ENCODE results near the gene HIP1. TPM values are rescaled to one million over a fixed set of nuclear protein-coding genes. Genes with fewer than 3 reads are reported as not detected.

HIP1 gene
- total and polyA plus RNA-seq, 9 of the 15 experiments (the other 6 are each of a cell fraction or from before 2014, with no cell fraction given): 2.4 to 13.7 (median 9.5) TPM

DNA sequence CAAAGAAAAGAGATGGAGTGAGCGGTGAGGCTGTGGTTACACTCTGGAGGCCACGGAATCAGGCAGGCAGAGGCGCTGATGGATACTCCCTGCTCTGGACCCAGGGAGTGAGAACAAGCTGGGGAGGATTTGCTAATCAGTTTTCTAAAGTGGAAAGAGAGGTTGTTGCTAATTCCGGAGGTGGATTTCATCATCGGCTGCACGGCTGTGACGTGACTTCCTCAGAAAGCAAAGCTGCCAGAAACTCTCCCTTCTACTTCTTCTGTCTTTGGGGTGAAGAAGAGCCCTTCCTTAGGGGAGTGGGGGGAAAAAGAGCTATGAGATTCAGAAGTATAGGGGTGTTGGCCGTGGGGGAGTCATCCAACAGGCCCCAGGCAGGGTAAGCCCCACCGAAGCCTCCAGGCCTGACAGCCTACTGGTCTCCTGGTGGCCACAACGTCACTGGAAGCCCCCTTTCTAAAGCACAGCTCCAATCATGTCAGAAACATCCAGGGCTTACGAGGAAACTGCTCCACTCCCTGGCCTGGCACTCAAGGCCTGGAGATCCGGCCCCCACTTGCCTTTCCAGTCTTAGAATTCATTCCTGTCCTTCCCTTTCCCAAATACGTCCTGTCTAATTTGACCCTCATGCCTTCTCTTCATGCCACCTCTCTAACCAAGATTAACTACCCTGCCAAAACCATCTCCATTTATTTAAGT lies 114.5 kb downstream of the HIP1 start (continued):
- TF ChIP-seq, protein P1, sequence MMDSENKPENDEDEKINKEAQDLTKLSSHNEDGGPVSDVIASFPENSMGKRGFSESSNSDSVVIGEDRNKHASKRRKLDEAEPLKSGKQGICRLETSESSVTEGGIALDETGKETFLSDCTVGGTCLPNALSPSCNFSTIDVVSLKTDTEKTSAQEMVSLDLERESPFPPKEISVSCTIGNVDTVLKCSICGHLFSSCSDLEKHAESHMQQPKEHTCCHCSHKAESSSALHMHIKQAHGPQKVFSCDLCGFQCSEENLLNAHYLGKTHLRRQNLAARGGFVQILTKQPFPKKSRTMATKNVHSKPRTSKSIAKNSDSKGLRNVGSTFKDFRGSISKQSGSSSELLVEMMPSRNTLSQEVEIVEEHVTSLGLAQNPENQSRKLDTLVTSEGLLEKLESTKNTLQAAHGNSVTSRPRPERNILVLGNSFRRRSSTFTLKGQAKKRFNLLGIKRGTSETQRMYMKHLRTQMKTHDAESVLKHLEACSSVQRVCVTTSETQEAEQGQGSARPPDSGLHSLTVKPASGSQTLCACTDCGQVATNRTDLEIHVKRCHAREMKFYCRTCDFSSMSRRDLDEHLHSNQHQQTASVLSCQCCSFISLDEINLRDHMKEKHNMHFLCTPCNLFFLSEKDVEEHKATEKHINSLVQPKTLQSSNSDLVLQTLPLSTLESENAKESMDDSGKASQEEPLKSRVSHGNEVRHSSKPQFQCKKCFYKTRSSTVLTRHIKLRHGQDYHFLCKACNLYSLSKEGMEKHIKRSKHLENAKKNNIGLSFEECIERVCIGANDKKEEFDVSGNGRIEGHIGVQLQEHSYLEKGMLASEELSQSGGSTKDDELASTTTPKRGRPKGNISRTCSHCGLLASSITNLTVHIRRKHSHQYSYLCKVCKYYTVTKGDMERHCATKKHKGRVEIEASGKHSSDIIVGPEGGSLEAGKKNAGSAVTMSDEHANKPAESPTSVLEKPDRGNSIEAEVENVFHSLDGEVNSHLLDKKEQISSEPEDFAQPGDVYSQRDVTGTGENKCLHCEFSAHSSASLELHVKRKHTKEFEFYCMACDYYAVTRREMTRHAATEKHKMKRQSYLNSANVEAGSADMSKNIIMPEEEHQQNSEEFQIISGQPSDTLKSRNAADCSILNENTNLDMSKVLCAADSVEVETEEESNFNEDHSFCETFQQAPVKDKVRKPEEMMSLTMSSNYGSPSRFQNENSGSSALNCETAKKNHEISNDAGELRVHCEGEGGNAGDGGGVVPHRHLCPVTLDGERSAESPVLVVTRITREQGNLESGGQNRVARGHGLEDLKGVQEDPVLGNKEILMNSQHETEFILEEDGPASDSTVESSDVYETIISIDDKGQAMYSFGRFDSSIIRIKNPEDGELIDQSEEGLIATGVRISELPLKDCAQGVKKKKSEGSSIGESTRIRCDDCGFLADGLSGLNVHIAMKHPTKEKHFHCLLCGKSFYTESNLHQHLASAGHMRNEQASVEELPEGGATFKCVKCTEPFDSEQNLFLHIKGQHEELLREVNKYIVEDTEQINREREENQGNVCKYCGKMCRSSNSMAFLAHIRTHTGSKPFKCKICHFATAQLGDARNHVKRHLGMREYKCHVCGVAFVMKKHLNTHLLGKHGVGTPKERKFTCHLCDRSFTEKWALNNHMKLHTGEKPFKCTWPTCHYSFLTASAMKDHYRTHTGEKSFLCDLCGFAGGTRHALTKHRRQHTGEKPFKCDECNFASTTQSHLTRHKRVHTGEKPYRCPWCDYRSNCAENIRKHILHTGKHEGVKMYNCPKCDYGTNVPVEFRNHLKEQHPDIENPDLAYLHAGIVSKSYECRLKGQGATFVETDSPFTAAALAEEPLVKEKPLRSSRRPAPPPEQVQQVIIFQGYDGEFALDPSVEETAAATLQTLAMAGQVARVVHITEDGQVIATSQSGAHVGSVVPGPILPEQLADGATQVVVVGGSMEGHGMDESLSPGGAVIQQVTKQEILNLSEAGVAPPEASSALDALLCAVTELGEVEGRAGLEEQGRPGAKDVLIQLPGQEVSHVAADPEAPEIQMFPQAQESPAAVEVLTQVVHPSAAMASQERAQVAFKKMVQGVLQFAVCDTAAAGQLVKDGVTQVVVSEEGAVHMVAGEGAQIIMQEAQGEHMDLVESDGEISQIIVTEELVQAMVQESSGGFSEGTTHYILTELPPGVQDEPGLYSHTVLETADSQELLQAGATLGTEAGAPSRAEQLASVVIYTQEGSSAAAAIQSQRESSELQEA (IDR thresholded peaks at IDR 0.05; ENCODE audit: low read depth): no peak
- no peak for TF ChIP-seq CBFA2T2 (conservative IDR thresholded peaks at IDR 0.05)
- TF ChIP-seq ZNF436 (CRISPR knock-in tag; IDR thresholded peaks at IDR 0.05): no peak
- 0 out of 2 replicates have a peak, but pooled peaks have one; percentile 9 for TF ChIP-seq ZNF76 (CRISPR knock-in tag; IDR thresholded peaks at IDR 0.05; ENCODE audit: borderline replicate concordance)
- TF ChIP-seq ADNP (tag; IDR thresholded peaks at IDR 0.05): no peak
- peak; percentile 70; the same call in 1 of the 2 replicates for TF ChIP-seq ZNF583 (CRISPR knock-in tag; IDR thresholded peaks at IDR 0.05)
- peak; percentile 95 to 96 for TF ChIP-seq TRIM24 (IDR thresholded peaks at IDR 0.05)
- peak; percentile 85 for TF ChIP-seq GABPA (tag; conservative IDR thresholded peaks at IDR 0.05; ENCODE audit: low read depth)
- peak; percentile 17 for TF ChIP-seq HMGN3 (IDR thresholded peaks at IDR 0.05; ENCODE audit: borderline replicate concordance, extremely low read depth, insufficient read length, low read depth, low read length)
- TF ChIP-seq PPARD (CRISPR knock-in tag; IDR thresholded peaks at IDR 0.05): no peak
- TF ChIP-seq ZNF644 (tag; IDR thresholded peaks at IDR 0.05; ENCODE audit: low read depth): peak; percentile 49; the same call in 1 of the 2 replicates
- TF ChIP-seq BACH1 (tag; IDR thresholded peaks at IDR 0.05): peak; percentile 82; the same call in 1 of the 2 replicates
- peak; percentile 71; the same call in 1 of the 2 replicates for TF ChIP-seq NFXL1 (CRISPR knock-in tag; IDR thresholded peaks at IDR 0.05)
- TF ChIP-seq, protein P2, sequence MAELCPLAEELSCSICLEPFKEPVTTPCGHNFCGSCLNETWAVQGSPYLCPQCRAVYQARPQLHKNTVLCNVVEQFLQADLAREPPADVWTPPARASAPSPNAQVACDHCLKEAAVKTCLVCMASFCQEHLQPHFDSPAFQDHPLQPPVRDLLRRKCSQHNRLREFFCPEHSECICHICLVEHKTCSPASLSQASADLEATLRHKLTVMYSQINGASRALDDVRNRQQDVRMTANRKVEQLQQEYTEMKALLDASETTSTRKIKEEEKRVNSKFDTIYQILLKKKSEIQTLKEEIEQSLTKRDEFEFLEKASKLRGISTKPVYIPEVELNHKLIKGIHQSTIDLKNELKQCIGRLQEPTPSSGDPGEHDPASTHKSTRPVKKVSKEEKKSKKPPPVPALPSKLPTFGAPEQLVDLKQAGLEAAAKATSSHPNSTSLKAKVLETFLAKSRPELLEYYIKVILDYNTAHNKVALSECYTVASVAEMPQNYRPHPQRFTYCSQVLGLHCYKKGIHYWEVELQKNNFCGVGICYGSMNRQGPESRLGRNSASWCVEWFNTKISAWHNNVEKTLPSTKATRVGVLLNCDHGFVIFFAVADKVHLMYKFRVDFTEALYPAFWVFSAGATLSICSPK (IDR thresholded peaks at IDR 0.05; ENCODE audit: borderline replicate concordance): no peak
- no peak for TF ChIP-seq MYBL2 (IDR thresholded peaks at IDR 0.05; ENCODE audit: low read depth)
- no peak for TF ChIP-seq MYBL2 (CRISPR knock-in tag; IDR thresholded peaks at IDR 0.05; ENCODE audit: borderline replicate concordance)
- no peak for TF ChIP-seq POLR3G (IDR thresholded peaks at IDR 0.05; ENCODE audit: extremely low read depth, insufficient read length, insufficient replicate concordance)
- TF ChIP-seq ZBTB26 (CRISPR knock-in tag; IDR thresholded peaks at IDR 0.05): no peak
